WTC11 (cell line): ENCODE data around the gene MAST4. TPM values are rescaled to one million over a fixed set of nuclear protein-coding genes. Genes with fewer than 3 reads are reported as not detected.

Experiments
- ATAC-seq: fragments of 200-7000 bp; cut with Tn5 transposase; 2 replicates; pipeline ENCODE4 v1.10.0; 2021; ENCODE audit warnings: mild to moderate bottlenecking, moderate library complexity
- CTCF ChIA-PET: fragments of 300-600 bp; sonication (Branson Sonifier 250); formaldehyde crosslinking; loops from one replicate; lab custom pipeline; 2021; ENCODE audit warnings: antibody characterized with exemption; lab: Charles Lee
- POLR2A ChIA-PET: fragments of 350-600 bp; sonication (Branson Sonifier 250); formaldehyde crosslinking; loops from one replicate; lab custom pipeline; 2021; ENCODE audit warnings: antibody characterized with exemption; lab: Charles Lee
- DNase-seq: peaks from one replicate; pipeline ENCODE4 v3.0.0; 2021; ENCODE audit warnings: low spot score
- H3K27ac Mint-ChIP-seq: 2 replicates; pipeline ENCODE4 v1.8.0; 2021; ENCODE audit warnings: mixed read lengths
- H3K27me3 Mint-ChIP-seq: 2 replicates; pipeline ENCODE4 v1.8.0; 2021; ENCODE audit warnings: low read depth, mild to moderate bottlenecking, moderate library complexity, mixed read lengths
- H3K36me3 Mint-ChIP-seq: 2 replicates; pipeline ENCODE4 v1.8.0; 2021; ENCODE audit warnings: mixed read lengths
- H3K4me1 Mint-ChIP-seq: 2 replicates; pipeline ENCODE4 v1.8.0; 2022; ENCODE audit warnings: mixed read lengths
- H3K4me3 Mint-ChIP-seq: 2 replicates; pipeline ENCODE4 v1.8.0; 2021; ENCODE audit warnings: mild to moderate bottlenecking, moderate library complexity, mixed read lengths
- H3K9me3 Mint-ChIP-seq: 2 replicates; pipeline ENCODE4 v1.8.0; 2021; ENCODE audit warnings: mixed read lengths
- ATF2 ChIP-seq: sonication (generic); formaldehyde crosslinking; IDR thresholded peaks from 2 replicates; pipeline ENCODE4 v1.8.1; 2022; ENCODE audit warnings: low read depth, missing genetic modification reagents, borderline replicate concordance
- ATF6 ChIP-seq: sonication (generic); formaldehyde crosslinking; IDR thresholded peaks from 2 replicates; pipeline ENCODE4 v1.8.1; 2023; ENCODE audit warnings: mild to moderate bottlenecking, missing genetic modification reagents
- CDX4 ChIP-seq: fragments of 250-450 bp; sonication (Bioruptor Pico); IDR thresholded peaks from 2 replicates; pipeline ENCODE4 v1.9.0; 2021; ENCODE audit warnings: moderate library complexity, mild to moderate bottlenecking, inconsistent platforms, borderline replicate concordance
- E2F1 ChIP-seq: sonication (generic); formaldehyde crosslinking; IDR thresholded peaks from 2 replicates; pipeline ENCODE4 v1.8.0; 2022; ENCODE audit warnings: mild to moderate bottlenecking, missing genetic modification reagents
- E2F5 ChIP-seq: sonication (generic); formaldehyde crosslinking; IDR thresholded peaks from 2 replicates; pipeline ENCODE4 v1.8.1; 2022; ENCODE audit warnings: mild to moderate bottlenecking, moderate library complexity, missing genetic modification reagents
- ERG ChIP-seq: fragments of 250-450 bp; sonication (Bioruptor Pico); IDR thresholded peaks from 2 replicates; pipeline ENCODE4 v1.8.0; 2021; ENCODE audit warnings: mild to moderate bottlenecking
- FOXP1 ChIP-seq: sonication (generic); formaldehyde crosslinking; IDR thresholded peaks from 2 replicates; pipeline ENCODE4 v1.8.0; 2022; ENCODE audit warnings: missing genetic modification reagents, mild to moderate bottlenecking, moderate library complexity, borderline replicate concordance
- FOXP4 ChIP-seq: sonication (generic); formaldehyde crosslinking; IDR thresholded peaks from 2 replicates; pipeline ENCODE4 v1.8.0; 2022; ENCODE audit warnings: mild to moderate bottlenecking, missing genetic modification reagents
- HMGXB4 ChIP-seq: sonication (generic); formaldehyde crosslinking; IDR thresholded peaks from 2 replicates; pipeline ENCODE4 v1.8.1; 2023; ENCODE audit warnings: mild to moderate bottlenecking, moderate library complexity, missing genetic modification reagents
- MLX ChIP-seq: sonication (generic); formaldehyde crosslinking; IDR thresholded peaks from 2 replicates; pipeline ENCODE4 v1.8.1; 2023; ENCODE audit warnings: mild to moderate bottlenecking, missing genetic modification reagents, moderate library complexity
- NFYB ChIP-seq: sonication (generic); formaldehyde crosslinking; conservative IDR thresholded peaks from 2 replicates; pipeline ENCODE4 v1.8.0; 2022; ENCODE audit warnings: low read depth, missing genetic modification reagents
- PRRX2 ChIP-seq: fragments of 250-450 bp; sonication (Bioruptor Pico); IDR thresholded peaks from 2 replicates; pipeline ENCODE4 v1.8.0; 2021; ENCODE audit warnings: mild to moderate bottlenecking
- RORB ChIP-seq: fragments of 250-450 bp; sonication (Bioruptor Pico); IDR thresholded peaks from 2 replicates; pipeline ENCODE4 v1.9.0; 2021; ENCODE audit warnings: mild to moderate bottlenecking
- SMAD3 ChIP-seq: sonication (generic); formaldehyde crosslinking; IDR thresholded peaks from 2 replicates; pipeline ENCODE4 v1.8.0; 2022; ENCODE audit warnings: missing genetic modification reagents, mild to moderate bottlenecking, borderline replicate concordance
- ZNF121 ChIP-seq: sonication (generic); formaldehyde crosslinking; IDR thresholded peaks from 2 replicates; pipeline ENCODE4 v1.8.0; 2023; ENCODE audit warnings: missing genetic modification reagents
- ZNF425 ChIP-seq: fragments of 250-450 bp; sonication (Bioruptor Pico); conservative IDR thresholded peaks from 2 replicates; pipeline ENCODE4 v1.9.0; 2021; ENCODE audit warnings: mild to moderate bottlenecking
- ZNF671 ChIP-seq: fragments of 250-450 bp; sonication (Bioruptor Pico); IDR thresholded peaks from 2 replicates; pipeline ENCODE4 v1.8.0; 2021; ENCODE audit warnings: mild to moderate bottlenecking
- total RNA-seq: library from RNA; stranded (reverse); gene quantifications from 3 replicates; pipeline ENCODE4 v1.2.3, GENCODE V29; 2021

MAST4 gene
- total RNA-seq, 1 experiment from 2014 or later, result 8.0 TPM

GRCh38 chr5:66931651-66932050 lies 335.5 kb downstream of the MAST4 start (continued):
- TF ChIP-seq E2F1 (CRISPR knock-in tag) (no peak), FOXP4 (CRISPR knock-in tag) (no peak), CDX4 (no peak), MLX (CRISPR knock-in tag) (no peak), HMGXB4 (CRISPR knock-in tag) (no peak), RORB (CRISPR knock-in tag) (no peak)

- Mint-ChIP-seq H3K27ac (no peak overlapping the region), H3K4me3 (no peak overlapping the region), H3K27me3 (no peaks in the 10 kb centered on the region), H3K4me1 (peaks cover 13% of the 10 kb centered on the region), H3K36me3 (no peaks in the 10 kb centered on the region), H3K9me3 (no peaks in the 10 kb centered on the region)
- ATAC-seq, result no peak
- no peak for TF ChIP-seq ERG (CRISPR knock-in tag)
- TF ChIP-seq ZNF671 (CRISPR knock-in tag), result no peak
- no peak for TF ChIP-seq PRRX2 (CRISPR knock-in tag)
- TF ChIP-seq RORB (CRISPR knock-in tag), result no peak
- no peak for TF ChIP-seq ZNF425
- TF ChIP-seq E2F5 (CRISPR knock-in tag), result no peak
- TF ChIP-seq FOXP1 (CRISPR knock-in tag), result no peak
- no peak for TF ChIP-seq ATF6
- TF ChIP-seq CDX4, result no peak
- no peak for TF ChIP-seq ZNF121 (CRISPR knock-in tag)
- no peak for TF ChIP-seq NFYB (CRISPR knock-in tag)
- TF ChIP-seq SMAD3 (CRISPR knock-in tag), result no peak
- no peak for TF ChIP-seq ATF2 (CRISPR knock-in tag)
- DNase-seq, result no peak
- ChIA-PET CTCF (no interaction called here), POLR2A (no interaction called here)
These were observed 336.3 kb downstream of the MAST4 start for GRCh38 chr5:66932457-66932856.
